ENCODE measurements around the gene SMC3.

- TF ChIP-seq POLR2AphosphoS5 (IDR thresholded peaks at IDR 0.05): no peak
- TF ChIP-seq CTCF (IDR thresholded peaks at IDR 0.05): no peak
- TF ChIP-seq POLR2A (IDR thresholded peaks at IDR 0.05): no peak
These were observed 67.2 kb downstream of the SMC3 start for GRCh38 chr10:110634527-110635209.
